Fibroblast of skin of left quadriceps (primary cell): ENCODE measurements around the gene PPP6R1.

ENCODE experiments used
- DNase-seq, 2 experiments: peaks; one replicate each; pipeline ENCODE4 v3.0.0-alpha.2; 2013; ENCODE audit warnings: low read depth in 2 of 2

PPP6R1 gene

DNA sequence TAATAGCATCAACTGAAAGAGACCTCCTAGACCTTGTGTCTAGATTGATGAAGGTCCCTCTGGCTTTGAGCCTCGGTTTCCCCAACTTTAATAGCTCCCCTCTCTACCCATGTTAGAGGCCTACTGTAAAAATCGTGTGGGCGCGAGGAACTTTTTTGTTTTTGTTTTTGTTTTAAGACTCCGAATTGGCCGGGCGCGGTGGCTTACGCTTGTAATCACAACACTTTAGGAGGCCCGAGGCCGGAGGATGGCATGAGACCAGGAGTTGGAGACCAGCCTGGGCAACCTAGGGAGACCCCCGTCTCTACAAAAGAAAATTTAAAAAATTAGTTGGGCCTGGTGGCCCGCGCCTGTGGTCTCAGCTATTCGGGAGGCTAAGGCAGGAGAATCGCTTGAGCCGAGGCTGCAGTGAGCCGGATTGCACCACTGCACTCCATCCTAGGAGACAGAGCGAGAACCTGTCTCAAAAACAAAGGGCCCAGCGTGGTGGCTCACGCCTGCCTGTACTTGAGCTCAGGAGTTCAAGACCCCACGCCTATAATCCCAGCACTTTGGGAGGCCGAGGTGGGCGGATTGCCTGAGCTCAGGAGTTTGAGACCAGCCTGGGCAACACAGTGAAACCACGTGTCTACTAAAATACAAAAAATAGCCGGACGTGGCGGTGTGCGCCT is 858 bp upstream of the PPP6R1 start:
- no peak for DNase-seq

DNA sequence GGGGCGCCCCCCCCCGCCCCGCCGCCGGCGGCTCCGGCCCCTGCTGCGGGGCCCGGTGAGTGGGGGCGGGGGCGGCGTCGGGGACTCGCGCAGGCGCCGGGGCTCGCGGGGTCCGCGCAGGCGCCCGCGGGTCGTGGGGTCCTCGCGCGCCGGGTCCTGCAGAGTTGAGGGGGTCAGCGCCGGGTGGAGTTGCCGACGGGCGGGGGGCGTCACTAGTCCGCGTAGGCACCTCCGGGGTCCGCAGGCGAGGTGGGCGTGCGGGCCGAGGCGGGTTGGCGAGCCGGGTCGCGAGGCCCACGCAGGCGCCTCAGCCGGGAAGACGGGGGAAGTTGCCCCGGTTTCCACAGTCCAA is 365 bp downstream of the PPP6R1 start:
- DNase-seq = no peak

DNA sequence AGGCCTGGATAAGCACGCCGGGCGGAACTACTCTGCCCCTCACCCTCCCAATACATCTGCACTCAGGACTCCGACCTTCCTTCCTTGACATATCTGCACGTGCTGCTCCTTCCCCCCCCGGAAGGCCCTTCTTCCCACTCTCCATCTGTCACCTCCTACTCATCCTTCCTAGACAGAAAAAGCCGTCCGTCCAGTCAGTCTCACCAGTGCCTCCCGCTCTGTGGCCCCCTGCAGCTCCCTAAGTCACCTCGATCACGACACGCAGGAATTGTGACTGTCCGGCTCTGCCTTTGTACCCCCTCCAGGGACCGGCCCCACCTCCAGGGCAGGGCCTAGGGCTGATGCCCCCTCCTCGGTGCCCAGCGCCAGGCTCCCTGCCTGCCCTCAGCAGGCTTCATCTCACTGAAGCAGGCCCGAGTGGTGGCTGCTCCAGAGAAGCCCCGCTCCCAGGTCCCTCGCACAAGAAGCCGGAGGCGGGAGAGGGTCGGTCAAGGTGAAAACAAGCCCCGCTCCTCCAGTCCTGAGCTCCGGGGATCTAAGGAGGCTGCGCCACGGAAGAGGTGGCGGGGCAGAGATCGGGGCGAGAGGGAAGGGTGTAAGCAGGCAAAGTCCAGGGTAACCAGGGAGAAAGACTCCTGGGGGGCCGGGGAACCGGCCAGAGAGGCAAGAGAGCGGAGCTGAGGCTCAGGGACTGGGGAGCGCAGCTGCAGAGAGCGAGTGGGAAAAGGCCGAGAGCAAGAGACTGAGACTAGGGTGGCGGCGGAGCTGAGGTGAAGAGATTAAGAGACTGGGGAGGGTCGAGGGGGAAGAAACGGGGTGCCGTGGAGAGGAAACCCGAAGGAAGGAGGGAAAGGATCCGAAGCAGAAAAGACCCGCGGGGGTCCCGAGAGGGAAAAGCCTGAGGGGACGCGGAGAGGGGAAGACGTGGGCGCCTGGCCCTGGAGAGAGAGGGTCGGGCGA is 1.1 kb downstream of the PPP6R1 start:
- no peak for DNase-seq

- DNase-seq = no peak
Measured at GRCh38 chr19:55256562-55257460, 2.0 kb downstream of the PPP6R1 start.

GRCh38 chr19:55255618-55256423 is 3.0 kb downstream of the PPP6R1 start:
- no peak for DNase-seq

DNA sequence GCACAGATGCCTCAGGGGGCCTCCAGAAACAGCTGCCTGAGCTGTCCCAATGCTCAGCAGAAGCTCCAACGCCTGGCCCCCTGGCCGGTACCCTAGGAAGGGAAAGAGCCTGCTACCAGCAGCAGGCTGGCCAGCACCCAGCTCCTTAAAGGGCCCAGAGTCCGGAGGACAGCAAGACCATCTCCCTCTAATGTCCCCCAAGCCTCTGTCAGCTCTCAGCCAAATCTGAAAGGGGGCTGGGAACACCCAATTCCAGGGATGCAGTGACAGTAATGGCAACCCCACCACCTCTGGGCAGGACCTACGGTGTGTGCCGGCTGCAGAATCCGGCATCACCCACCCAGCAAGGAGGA is 4.2 kb downstream of the PPP6R1 start:
- DNase-seq = no peak

DNA sequence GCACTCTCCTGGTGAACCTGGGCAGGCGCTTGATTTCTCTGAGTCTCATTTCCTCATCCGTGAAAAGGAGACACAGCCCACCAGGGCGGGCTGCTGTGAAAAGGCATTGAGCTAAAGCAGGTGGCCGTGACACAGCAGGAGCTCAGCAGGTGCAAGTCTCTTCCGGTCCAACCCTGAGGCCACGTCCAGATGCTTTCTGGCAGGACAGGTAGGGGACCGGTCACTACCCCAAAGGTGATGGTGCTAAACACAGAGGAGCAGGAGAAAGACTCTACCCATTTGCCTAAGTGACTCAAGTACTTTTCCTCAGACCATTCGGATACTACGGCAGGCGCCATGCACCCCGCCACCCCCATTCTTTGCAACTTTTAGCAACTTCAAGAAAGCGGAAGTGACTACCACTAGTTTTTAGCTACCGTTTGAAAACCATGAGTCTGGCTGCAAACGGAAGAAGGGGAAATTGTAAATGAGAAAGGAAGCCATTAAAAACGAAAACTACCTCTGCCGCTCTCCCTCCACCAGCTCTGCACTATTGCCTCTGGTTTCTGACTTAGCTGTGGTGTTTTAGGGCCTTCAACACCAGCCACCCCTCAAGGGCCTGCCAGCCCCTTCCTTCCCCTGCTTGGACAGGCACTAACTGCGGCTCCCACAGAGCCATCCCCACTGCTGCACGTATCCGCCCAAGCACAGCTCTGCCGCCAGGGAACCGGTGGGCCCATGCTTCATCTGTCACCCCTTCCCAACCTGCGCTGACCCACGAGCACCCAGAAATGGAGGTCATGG is 4.8 kb downstream of the PPP6R1 start:
- no peak for DNase-seq

- DNase-seq = no peak
Measured at GRCh38 chr19:55252760-55253663, 5.8 kb downstream of the PPP6R1 start.

DNA sequence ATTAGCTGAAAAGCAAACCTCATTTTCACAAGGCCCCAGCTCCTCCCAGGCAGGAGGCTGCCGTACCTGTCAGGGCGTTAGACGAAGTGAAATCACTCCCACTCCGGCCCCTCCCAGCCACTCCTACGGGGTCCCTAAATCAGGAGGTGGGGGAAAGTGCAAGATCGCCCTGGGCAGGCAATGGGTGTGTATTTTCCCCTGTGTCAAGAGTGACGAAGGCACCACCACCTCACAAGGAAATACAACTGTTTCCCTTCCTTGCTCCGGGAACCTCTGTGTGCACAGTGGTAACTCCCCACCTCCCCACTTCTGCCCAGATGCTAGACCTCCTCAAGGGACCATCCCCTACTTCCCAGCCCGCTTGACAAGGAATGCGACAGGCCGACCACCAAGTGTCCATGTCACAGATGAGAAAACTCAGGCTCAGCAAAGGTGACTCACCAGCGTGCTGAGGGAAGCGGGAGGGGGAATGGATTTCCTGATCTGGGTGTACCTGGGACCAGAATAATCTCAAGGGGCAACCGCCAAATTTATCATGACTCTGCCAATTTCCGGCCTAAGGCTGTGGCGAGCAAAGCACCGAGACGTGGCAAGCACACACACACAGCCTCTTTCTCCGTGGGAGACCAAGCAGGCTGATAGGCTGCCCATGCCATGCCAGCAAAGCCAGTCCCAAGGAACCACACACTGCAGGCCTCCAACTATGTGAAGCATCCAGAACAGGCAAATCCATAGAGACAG is 7.3 kb downstream of the PPP6R1 start:
- DNase-seq = no peak

GRCh38 chr19:55250262-55251036 is 8.4 kb downstream of the PPP6R1 start:
- DNase-seq = no peak

DNA sequence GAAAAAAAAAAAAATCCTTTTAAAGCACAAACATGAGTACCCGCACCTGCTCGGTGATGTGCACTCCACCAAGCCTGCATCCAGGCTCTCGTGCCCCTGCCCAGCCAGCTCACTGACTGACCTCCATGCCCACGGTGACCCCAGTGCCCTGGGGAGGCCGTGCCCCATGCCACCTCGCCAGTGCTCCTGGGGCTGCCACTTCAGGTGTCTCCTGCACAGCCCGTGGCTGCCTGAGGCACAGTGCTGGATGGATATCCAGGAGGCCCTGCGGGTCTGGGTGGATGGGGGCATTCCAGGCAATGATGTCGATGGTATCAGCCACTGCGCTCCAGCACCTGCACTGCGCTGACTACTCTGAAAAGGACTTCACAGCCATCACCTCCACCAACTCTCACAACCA is 9.0 kb downstream of the PPP6R1 start:
- DNase-seq = no peak

- DNase-seq = no peak
Measured at GRCh38 chr19:55248704-55249103, 10.1 kb downstream of the PPP6R1 start.

DNA sequence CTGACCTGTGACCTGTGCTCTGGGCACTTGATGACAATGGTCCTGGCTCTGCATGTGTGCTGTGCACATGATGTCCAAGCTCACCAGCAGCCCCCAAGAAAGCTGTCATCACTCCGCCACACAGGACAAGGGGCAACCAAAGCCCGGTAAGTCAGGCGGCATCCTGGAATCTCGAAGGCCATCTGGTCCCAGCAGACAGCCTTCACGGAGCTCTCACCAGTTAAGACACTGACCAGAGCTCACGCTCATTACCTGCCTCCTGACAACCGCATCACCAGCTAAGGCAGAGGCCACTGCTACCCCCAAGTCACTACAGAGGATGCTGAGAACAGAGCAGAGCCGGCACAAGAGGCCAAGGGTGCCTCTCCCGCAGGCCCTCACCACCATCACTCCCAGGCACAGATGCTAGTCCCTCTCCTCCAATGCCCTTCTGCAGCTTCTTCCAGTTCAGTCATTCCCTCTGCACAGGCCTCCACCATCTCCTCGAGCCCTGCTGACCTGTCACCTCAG is 10.6 kb downstream of the PPP6R1 start:
- no peak for DNase-seq

DNA sequence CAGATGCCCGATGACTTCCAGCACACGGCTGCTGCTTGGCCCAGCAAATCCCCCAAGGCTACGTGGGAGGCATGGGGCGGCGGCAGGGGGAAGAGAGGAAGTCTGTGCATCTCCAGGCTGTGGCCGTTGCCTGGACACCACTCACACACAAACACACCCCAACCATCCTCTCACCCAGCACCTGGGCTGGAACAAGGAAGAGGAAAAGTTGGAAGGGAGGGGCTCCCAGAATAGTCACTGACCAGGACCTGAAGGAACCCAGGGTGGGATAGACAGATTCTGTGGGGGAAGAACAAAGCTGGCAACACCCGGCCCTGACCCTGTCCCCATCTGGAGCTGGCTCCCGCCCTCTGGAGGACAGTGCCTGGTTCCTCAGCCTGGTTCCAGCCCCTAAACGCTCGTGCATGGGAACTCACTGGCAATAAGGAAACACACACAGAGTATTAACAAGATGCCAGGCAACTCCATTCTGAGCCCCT is 11.2 kb downstream of the PPP6R1 start:
- DNase-seq = no peak

GRCh38 chr19:55246462-55247451 is 12.1 kb downstream of the PPP6R1 start:
- DNase-seq = no peak

DNA sequence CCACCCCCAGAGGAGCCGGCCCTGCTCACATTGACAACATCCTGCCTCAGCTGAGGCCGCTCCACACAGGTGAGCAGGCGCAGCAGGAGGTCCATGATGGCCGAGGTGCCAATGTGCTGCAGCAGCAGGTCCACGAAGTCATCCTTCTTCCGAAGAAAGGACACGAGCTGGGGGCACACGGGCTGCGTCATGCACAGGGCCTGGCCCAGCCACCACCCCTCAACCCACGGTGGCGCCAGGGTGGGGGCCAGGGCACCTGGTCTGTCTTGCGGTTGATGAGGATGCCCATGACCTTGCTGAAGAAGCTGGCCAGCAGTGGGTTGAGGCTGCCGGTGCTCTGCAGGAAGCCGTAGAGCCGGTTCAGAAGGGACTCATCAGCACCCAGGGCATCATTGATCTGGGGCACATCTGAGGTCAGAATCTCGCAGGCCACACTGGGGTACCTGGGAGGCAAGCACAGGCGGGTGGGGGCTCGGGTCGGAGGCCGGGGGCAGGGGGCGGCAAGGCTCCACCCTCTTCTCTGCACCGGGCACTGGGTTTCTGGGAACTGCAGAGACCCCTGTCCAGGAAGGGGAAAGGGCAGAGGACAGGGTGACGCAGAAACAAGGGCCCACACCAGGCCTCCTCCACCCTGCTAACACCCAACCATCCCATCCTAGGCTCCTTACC is 13.4 kb downstream of the PPP6R1 start:
- no peak for DNase-seq
